Choroid plexus epithelial cell (primary cell): Measurements from ENCODE around the gene N4BP2L2.

Source experiments
- DNase-seq: peaks from one replicate; pipeline ENCODE4 v3.0.0-alpha.2; 2010; ENCODE audit warnings: low read depth
- H3K4me3 ChIP-seq: 2 replicates; pipeline ENCODE4 v1.5.1; 2011; ENCODE audit warnings: low read depth, mild to moderate bottlenecking, control low read depth, low read length, moderate library complexity
- CTCF ChIP-seq: conservative IDR thresholded peaks from 2 replicates; pipeline ENCODE4 v1.5.1; 2011; ENCODE audit warnings: low read depth, mild to moderate bottlenecking, control low read depth, inconsistent platforms, low read length, moderate library complexity

N4BP2L2 gene

GRCh38 chr13:32448972-32449371, 89.6 kb downstream of the N4BP2L2 start:
- no peak for TF ChIP-seq CTCF
- no peak overlapping the region for H3K4me3 ChIP-seq
- DNase-seq, result no peak

DNA sequence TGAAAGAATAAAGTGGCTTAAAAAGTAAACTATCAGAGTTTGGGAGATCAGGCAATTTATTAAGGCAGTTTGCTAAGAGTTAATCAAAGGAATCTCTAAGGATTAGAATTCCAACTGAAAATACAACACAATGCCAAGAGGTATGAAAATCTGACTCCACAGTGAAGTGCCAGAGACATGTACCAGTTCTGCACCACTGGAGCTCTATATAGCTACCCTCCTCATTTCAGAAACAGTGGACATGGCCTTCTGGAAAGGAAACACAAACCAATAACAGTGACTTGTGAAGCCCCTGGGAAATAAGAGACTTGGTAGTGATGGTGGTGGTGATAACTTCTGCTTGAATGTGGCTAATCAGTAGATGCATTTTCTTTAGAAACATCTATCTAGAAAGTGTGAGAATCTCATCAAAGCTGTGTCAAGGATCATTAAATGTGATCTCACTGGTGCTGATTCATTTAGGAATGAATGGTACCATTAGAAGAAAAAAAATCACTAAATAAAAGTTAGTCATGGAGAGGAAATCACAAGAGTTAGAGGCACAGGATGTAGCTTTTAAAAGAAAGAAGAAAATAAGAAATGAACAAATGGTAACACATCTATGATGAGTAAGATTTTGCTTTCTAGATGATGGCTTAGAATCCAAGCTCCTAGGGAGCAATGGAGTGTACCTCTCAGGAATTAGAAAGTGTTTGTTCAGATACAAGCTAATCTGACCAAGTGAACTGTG, 90.5 kb downstream of the N4BP2L2 start:
- H3K4me3 ChIP-seq, result no peak overlapping the region
- no peak for DNase-seq
- TF ChIP-seq CTCF, result no peak

- no peak for DNase-seq
- no peak for TF ChIP-seq CTCF
- H3K4me3 ChIP-seq, result no peak overlapping the region
Measured at GRCh38 chr13:32446773-32447465, 91.7 kb downstream of the N4BP2L2 start.

DNA sequence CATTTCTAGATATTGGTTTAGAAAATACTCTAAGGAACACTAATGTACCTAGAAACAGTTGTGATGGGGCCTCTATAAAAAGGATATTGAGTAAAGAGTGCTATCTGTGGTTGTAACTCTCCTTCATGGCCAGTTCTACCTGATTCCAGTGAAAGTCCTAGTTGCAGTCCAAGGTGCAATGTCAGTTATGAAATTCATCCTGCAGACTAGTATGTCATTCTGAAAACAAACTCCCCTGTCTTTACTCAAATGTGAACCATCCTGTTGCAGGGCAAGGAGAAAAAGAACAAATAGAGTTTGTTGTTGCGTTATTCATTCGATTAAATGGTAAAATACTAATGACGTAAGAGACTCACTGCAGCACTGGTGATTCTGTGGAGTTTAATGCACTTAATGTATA, 92.4 kb downstream of the N4BP2L2 start:
- DNase-seq, result no peak
- no peak for TF ChIP-seq CTCF
- H3K4me3 ChIP-seq, result no peak overlapping the region

- H3K4me3 ChIP-seq, result no peak overlapping the region
- no peak for TF ChIP-seq CTCF
- DNase-seq, result no peak
Measured at GRCh38 chr13:32445461-32445860, 93.1 kb downstream of the N4BP2L2 start.

GRCh38 chr13:32443111-32443510, 95.5 kb downstream of the N4BP2L2 start:
- no peak overlapping the region for H3K4me3 ChIP-seq
- peak; percentile 36 for DNase-seq
- peak; percentile 33 for TF ChIP-seq CTCF

DNA sequence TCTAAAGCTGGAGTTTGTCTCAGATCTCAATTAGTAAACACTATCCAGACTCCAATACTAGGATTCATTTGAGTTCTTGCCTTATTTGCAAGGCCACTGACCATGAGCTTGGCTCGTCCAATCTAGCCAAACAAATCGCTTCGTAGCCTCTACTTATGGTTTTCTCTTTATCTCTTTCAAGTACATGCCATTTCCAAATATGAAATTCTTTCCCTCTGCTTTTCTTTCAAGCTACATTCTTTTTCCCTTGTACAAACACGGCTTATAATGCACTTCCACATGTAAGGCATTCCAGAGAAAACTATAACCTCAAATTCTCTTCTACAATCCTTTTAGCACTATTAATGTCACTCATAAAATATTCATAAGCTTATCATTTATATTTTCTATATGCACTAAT, 99.7 kb downstream of the N4BP2L2 start:
- H3K4me3 ChIP-seq, result no peak overlapping the region
- no peak for TF ChIP-seq CTCF
- DNase-seq, result no peak
